Esophagus squamous epithelium (tissue), 5 donors: Measurements from ENCODE around the gene NRARP. TPM values are rescaled to one million over a fixed set of nuclear protein-coding genes. Genes with fewer than 3 reads are reported as not detected.

Experiments
- DNase-seq: peaks from one replicate; lab custom pipeline; 2025; lab: John Stamatoyannopoulos, UW
- H3K27ac ChIP-seq, 4 donors: fragments of 200-600 bp; sonication (generic); one replicate each; pipeline ENCODE4 v1.5.1; 2016 to 2019; ENCODE audit warnings: mild to moderate bottlenecking in 1 of 4
- H3K27me3 ChIP-seq, 4 donors: fragments of 200-600 bp; sonication (generic); 1 replicate in 3 of 4; 2 replicates in 1 of 4; pipeline versions ENCODE4 v1.5.1 to v1.6.0; 2017 to 2021; ENCODE audit warnings: antibody characterized with exemption in 1 of 4
- H3K36me3 ChIP-seq, 3 donors: fragments of 200-600 bp; sonication (generic); one replicate each; pipeline ENCODE4 v1.5.1; 2016 to 2019
- H3K4me1 ChIP-seq, 3 donors: fragments of 200-600 bp; sonication (generic); one replicate each; pipeline ENCODE4 v1.5.1; 2017 to 2019
- H3K4me3 ChIP-seq, 4 donors: fragments of 200-600 bp; sonication (generic); 1 replicate in 3 of 4; 2 replicates in 1 of 4; pipeline ENCODE4 v1.5.1; 2016 to 2019; ENCODE audit warnings: mild to moderate bottlenecking in 2 of 4, moderate library complexity in 1 of 4
- H3K9me3 ChIP-seq, 3 donors: fragments of 200-600 bp; sonication (generic); one replicate each; pipeline ENCODE4 v1.5.1; 2016 to 2019
- POLR2A ChIP-seq, 4 donors: fragments of 450-650 bp; IDR thresholded peaks; one replicate each; pipeline ENCODE4 v1.6.1; 2017; ENCODE audit warnings: antibody characterized with exemption in 4 of 4, mild to moderate bottlenecking in 4 of 4, moderate library complexity in 3 of 4
- WGBS, 2 donors: methylation state at CpG; one replicate each; pipeline ENCODE4 v1.1.5; 2018; 5-methylcytosine and 5-hydroxymethylcytosine counted together
- intact Hi-C: fragments of 100-400 bp; cut with DNase I; formaldehyde crosslinking; loops from one replicate; pipeline ENCODE4 v1.15.0; 2022
- total RNA-seq, 4 donors: library from RNA; depleted of rRNA; stranded (reverse); fragments of >200 nt; gene quantifications; one replicate each; pipeline ENCODE4 v1.1.0, GENCODE V29; 2016
- TF ChIP-seq, protein P1 (sequence below), 6 experiments: fragments of 450-650 bp in 4 of 6; fragments of 200-600 bp in 2 of 6; sonication (generic) in 2 of 6; IDR thresholded peaks; one replicate each; pipeline ENCODE4 v1.5.1; 2016 to 2019; ENCODE audit warnings: antibody characterized with exemption in 6 of 6, mild to moderate bottlenecking in 4 of 6, moderate library complexity in 4 of 6
- donor health status: DM: yes; HTN: yes; CAD: no.

Gene NRARP
- total RNA-seq, 4 donors from 2014 or later: 19.6 to 33.9 (median 27.5) TPM

DNA sequence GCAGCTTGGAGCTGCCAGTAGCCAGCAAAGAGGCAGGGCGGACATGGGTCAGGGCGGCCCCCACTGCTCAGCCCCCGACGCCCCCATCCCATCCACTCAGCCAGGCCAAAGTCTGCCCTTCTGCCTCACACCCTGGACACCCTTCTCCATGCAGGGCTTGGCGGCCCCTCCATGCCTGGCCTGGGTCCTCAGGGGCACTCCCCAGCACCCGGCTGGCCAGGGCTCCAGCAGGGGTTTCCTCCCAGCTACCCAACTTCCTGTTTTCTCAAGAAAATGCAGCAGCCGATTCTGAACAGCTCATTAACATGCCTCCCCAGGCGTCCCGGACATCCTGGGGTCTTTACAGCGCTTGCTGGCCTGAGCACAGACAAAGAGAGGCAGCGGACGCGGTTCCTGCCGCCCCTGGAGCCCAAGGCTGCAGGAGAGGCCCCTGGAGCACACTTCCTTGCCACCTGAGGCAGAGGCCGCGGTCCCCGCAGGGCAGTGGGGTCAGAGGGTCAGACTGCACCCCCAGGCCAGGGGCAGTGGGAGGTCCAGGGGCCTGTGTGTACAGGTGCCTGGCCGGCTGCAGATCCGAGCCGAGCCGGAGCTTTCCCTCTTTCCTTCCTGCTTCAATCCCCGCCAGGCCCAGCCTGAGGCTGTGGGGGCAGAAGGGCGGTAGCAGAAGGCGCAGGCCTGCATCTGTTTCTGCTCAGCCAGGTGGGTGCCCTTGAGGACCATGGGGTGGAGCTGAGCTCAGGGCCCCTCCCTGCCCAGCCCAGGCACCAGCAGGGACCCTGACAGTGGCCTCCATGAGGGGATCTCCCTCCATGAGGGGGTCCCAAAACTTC lies 18.7 kb upstream of the NRARP start:
- WGBS, 2 donors: 38 to 50% methylated on average over 2 to 4 of the region's 24 CpGs
- DNase-seq: no peak
- Histone ChIP-seq H3K4me1 (peaks cover 16 to 45% (median 19%) of the 10 kb centered on the region in 3 donors), H3K36me3 (no peaks in the 10 kb centered on the region), H3K27ac (peak overlapping the region in 3 of 4 donors; percentile 29 to 44 (median 39)), H3K9me3 (no peaks in the 10 kb centered on the region), H3K4me3 (peak overlapping the region in 1 of 4 donors; percentile 30), H3K27me3 (peaks cover 0 to 20% (median 0%) of the 10 kb centered on the region in 4 donors)
- no peak for TF ChIP-seq POLR2A (IDR thresholded peaks at IDR 0.05)
- TF ChIP-seq, protein P1, sequence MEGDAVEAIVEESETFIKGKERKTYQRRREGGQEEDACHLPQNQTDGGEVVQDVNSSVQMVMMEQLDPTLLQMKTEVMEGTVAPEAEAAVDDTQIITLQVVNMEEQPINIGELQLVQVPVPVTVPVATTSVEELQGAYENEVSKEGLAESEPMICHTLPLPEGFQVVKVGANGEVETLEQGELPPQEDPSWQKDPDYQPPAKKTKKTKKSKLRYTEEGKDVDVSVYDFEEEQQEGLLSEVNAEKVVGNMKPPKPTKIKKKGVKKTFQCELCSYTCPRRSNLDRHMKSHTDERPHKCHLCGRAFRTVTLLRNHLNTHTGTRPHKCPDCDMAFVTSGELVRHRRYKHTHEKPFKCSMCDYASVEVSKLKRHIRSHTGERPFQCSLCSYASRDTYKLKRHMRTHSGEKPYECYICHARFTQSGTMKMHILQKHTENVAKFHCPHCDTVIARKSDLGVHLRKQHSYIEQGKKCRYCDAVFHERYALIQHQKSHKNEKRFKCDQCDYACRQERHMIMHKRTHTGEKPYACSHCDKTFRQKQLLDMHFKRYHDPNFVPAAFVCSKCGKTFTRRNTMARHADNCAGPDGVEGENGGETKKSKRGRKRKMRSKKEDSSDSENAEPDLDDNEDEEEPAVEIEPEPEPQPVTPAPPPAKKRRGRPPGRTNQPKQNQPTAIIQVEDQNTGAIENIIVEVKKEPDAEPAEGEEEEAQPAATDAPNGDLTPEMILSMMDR (IDR thresholded peaks at IDR 0.05): no peak
- intact Hi-C loops: no loop called here

DNA sequence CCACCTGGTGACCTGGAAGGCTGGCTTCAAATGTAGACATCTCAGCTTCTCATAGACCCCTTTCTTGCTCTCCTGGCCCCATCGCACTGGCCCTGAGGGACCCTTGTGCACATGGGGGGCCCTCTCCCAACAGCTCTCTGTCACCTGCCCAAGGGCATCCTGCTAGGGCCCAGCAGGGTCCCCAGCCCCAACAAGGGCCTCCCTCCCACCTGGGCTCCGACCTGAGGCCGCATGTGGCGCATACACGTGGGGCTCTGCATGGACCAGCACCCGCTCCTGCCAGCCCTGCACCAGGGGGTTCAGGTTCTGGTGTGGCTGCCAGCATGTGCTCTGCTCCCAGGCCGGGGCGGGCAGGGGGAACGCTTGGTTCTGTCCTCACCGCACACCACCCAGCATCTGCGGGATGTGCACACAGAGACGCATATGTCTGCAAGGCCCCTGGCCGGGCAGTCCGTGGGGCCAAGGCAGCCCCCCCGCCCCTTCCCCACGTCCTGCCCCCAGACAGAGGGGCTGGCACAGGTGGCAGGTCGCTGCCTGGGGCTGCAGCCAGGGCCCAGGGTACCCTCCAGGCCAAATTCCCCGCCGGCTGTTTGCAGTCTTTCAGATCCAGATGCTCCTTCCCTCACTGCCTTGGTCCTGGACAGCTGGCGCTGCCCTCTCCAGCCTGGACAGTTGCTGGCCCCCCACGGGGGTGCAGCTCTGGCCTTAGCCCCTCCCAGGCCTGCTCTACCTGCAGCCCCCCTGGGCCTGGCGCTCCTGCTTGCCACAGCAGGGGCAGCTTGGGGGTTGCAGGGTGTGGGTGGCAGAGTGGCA lies 17.9 kb upstream of the NRARP start:
- TF ChIP-seq, protein P1 (IDR thresholded peaks at IDR 0.05): no peak
- no peak for TF ChIP-seq POLR2A (IDR thresholded peaks at IDR 0.05)
- 70% methylated on average over 3 of the region's 22 CpGs; no CpG with 5 or more reads in 1 of the 2 donors for WGBS, 2 donors
- no peak for DNase-seq
- intact Hi-C loops: no loop called here
- Histone ChIP-seq H3K27me3 (peaks cover 0 to 28% (median 0%) of the 10 kb centered on the region in 4 donors), H3K4me1 (peaks cover 23 to 53% (median 27%) of the 10 kb centered on the region in 3 donors), H3K4me3 (no peak overlapping the region), H3K27ac (no peak overlapping the region), H3K36me3 (no peaks in the 10 kb centered on the region), H3K9me3 (no peaks in the 10 kb centered on the region)

DNA sequence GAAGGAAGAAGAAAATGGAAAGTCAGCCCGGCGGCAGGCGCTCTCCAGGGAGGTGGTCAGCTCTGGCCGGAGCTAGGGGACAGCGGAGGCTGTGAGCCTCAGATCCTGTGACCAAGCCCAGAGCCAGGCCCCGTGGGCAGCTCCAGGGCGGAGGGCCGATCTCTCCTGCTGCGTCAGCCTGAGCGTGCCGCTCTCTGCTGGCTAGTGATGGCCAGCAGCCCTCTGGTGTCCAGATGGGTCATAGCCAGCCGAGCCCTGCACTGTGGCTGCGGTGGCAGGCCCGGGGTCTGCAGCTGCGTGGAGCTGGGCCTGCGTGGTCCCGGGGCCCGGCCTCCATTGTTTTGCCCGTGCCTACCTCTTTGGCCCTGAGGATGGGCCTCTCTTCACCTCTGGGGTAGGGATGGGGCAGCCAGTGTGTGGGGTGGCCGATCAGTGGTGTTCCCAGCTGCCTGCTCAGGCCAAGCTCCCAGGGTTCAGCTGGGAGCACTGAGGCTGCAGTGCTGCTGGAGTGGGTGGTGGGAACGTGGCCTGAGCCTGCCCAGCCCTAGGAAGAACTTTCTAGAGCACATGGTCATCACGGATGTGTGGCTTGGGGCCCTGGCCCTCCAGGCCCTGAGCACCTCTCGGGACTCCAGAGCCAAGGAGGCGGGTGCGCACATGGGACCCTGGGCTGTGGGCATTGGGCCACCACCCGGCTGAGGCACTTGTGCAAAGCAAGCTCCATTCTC lies 17.1 kb upstream of the NRARP start:
- Histone ChIP-seq H3K9me3 (no peaks in the 10 kb centered on the region), H3K36me3 (no peaks in the 10 kb centered on the region), H3K4me1 (peaks cover 30 to 61% (median 33%) of the 10 kb centered on the region in 3 donors), H3K27ac (peak overlapping the region in 3 of 4 donors; percentile 60 to 64 (median 64)), H3K4me3 (peak overlapping the region in 1 of 4 donors; percentile 11), H3K27me3 (peaks cover 0 to 29% (median 0%) of the 10 kb centered on the region in 4 donors)
- WGBS, 2 donors: 63 to 87% methylated on average over 6 to 10 of the region's 26 CpGs
- intact Hi-C loops: no loop called here
- TF ChIP-seq, protein P1 (IDR thresholded peaks at IDR 0.05): peak in 2 of 6 experiments; percentile 13 to 35
- TF ChIP-seq POLR2A (IDR thresholded peaks at IDR 0.05): no peak
- no peak for DNase-seq

DNA sequence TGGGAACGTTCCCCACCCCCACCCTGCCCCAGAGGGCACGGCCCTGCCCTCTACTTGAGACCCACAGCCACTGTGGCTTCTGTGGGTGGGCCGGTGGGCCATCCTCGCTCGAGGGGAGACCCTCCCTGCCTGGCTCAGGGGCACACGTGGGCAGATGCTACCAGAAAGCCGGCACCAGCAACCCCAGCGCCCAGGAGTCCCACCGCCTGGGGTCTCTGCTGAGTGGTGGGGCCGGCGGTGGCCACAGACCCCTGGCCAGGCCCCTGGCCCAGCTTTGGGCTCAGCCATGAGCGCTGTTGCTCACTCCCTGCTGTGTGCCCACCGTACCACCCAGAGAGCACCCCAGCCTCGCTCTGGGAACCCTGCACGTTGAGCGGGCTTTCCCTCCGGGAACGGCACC lies 16.5 kb upstream of the NRARP start:
- Histone ChIP-seq H3K27ac (peak overlapping the region in 3 of 4 donors; percentile 60 to 64 (median 64)), H3K4me3 (peak overlapping the region in 1 of 4 donors; percentile 11), H3K36me3 (no peaks in the 10 kb centered on the region), H3K27me3 (peaks cover 0 to 29% (median 0%) of the 10 kb centered on the region in 4 donors), H3K4me1 (peaks cover 33 to 66% (median 39%) of the 10 kb centered on the region in 3 donors), H3K9me3 (no peaks in the 10 kb centered on the region)
- TF ChIP-seq, protein P1 (IDR thresholded peaks at IDR 0.05): no peak
- no peak for TF ChIP-seq POLR2A (IDR thresholded peaks at IDR 0.05)
- intact Hi-C loops: no loop called here
- 58% methylated on average over 4 of the region's 18 CpGs; no CpG with 5 or more reads in 1 of the 2 donors for WGBS, 2 donors
- no peak for DNase-seq
